ENCODE measurements around the gene IL22RA1. TPM values are rescaled to one million over a fixed set of nuclear protein-coding genes. Genes with fewer than 3 reads are reported as not detected.

IL22RA1 gene
- total and polyA plus RNA-seq, 8 donors: 62.5 to 164 (median 95.3) TPM

DNA sequence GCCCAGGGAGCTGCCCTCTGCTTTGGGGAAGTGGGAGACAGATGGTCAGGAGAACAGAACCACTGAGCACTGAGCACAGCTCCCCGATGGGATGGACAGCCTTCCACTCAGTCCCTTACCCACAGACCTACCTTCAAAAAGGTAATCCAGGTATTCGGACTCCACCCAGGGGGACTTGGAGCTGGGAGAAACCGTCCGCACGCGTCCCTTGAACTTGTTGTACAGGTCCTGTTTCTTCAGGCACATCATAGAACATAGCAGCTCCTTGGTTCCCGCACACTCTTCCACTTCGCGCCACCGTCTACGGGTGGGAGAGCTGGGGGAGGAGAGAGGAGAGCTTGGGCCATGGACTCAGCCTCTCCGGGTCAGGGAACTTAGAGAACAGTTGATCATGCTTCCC, 26.3 kb upstream of the IL22RA1 start:
- intact Hi-C loops (cut with DNase I): no loop called here
- Histone ChIP-seq H3K4me3 (no peak overlapping the region), H3K27me3 (no peaks in the 10 kb centered on the region), H3K9me3 (no peaks in the 10 kb centered on the region), H3K36me3 (peaks cover 0 to 6% (median 0%) of the 10 kb centered on the region in 3 donors), H3K27ac (no peak overlapping the region), H3K4me1 (no peaks in the 10 kb centered on the region)
- FAIRE-seq: no peak
- WGBS, 2 donors: 93 to 94% methylated on average over 12 of the region's 12 CpGs
- no peak for ATAC-seq
- no peak for DNase-seq
- TF ChIP-seq, protein P1, sequence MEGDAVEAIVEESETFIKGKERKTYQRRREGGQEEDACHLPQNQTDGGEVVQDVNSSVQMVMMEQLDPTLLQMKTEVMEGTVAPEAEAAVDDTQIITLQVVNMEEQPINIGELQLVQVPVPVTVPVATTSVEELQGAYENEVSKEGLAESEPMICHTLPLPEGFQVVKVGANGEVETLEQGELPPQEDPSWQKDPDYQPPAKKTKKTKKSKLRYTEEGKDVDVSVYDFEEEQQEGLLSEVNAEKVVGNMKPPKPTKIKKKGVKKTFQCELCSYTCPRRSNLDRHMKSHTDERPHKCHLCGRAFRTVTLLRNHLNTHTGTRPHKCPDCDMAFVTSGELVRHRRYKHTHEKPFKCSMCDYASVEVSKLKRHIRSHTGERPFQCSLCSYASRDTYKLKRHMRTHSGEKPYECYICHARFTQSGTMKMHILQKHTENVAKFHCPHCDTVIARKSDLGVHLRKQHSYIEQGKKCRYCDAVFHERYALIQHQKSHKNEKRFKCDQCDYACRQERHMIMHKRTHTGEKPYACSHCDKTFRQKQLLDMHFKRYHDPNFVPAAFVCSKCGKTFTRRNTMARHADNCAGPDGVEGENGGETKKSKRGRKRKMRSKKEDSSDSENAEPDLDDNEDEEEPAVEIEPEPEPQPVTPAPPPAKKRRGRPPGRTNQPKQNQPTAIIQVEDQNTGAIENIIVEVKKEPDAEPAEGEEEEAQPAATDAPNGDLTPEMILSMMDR (IDR thresholded peaks at IDR 0.05): no peak

DNA sequence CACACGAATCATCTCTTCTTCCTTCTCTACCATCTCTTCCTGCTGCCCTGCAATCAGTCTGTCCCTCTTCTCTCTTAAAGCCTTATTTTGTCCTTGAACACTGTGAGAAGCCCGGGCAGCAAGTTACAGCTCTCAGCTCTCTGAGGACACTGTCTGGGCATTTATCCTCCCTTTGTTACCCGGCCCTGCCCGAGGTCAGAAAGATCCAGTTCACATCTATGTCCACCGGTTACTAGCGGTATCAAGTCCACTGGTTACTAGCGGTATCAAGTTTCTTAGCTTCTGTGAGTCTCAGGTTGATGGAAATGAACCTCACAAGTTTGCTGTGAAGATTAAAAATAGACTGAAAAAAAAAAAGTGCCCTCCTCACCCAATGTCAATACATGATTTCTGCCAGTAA, 25.3 kb upstream of the IL22RA1 start:
- intact Hi-C loops (cut with DNase I): no loop called here
- H3K9me3 ChIP-seq: no peaks in the 10 kb centered on the region
- WGBS, 2 donors: 90% methylated on average over 7 of the region's 7 CpGs
- ATAC-seq: no peak
- no peak overlapping the region for H3K4me3 ChIP-seq
- no peak overlapping the region for H3K27ac ChIP-seq
- FAIRE-seq: no peak
- no peaks in the 10 kb centered on the region for H3K27me3 ChIP-seq
- DNase-seq: no peak
- peaks cover 0 to 6% (median 0%) of the 10 kb centered on the region in 3 donors for H3K36me3 ChIP-seq
- no peaks in the 10 kb centered on the region for H3K4me1 ChIP-seq
- TF ChIP-seq, protein P1 (IDR thresholded peaks at IDR 0.05): no peak

DNA sequence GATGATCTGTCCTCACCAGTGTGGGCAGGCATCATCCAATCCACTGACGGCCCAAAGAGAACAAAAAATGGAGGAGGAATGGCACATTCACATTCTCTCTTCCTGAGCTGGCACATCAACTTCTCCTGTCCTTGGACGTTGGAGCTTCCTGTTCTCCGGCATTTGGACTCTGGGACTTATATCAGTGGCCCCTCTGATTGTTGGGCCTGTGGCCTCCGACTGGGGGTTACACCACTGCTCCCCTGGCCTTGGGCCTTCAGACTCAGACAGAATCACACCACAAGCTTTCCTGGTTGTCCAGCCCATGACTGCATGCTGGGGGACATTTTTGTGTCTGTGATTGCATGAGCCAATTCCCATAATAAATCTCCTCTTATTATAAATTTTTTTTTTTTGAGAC, 24.1 kb upstream of the IL22RA1 start:
- peaks cover 0 to 6% (median 0%) of the 10 kb centered on the region in 3 donors for H3K36me3 ChIP-seq
- H3K4me3 ChIP-seq: no peak overlapping the region
- DNase-seq (no peak), ATAC-seq (no peak), FAIRE-seq (no peak)
- H3K4me1 ChIP-seq: no peaks in the 10 kb centered on the region
- 47 to 49% methylated on average over 4 of the region's 4 CpGs for WGBS, 2 donors
- no peaks in the 10 kb centered on the region for H3K9me3 ChIP-seq
- intact Hi-C loops (cut with DNase I): no loop called here
- TF ChIP-seq, protein P1 (IDR thresholded peaks at IDR 0.05): no peak
- H3K27ac ChIP-seq: no peak overlapping the region
- no peaks in the 10 kb centered on the region for H3K27me3 ChIP-seq

DNA sequence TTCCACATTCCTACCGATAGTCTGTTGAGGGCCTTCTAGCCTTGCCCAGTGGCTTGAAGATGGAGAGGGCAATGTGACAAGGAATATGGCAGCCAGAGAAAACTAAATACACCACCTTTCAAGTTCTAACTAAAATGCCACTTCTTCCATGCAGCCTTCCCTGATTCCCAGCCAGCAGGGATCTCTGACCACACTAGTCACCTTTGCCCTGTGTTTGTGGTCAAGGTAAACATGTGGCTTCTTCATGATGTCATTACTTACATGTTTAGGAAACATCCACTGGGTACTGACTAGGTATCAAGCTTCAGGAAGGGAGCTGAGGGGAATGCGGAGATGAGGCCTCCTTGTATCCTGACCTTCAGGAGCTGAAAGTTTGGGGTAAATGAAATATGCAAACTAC, 22.6 kb upstream of the IL22RA1 start:
- TF ChIP-seq, protein P1 (IDR thresholded peaks at IDR 0.05): no peak
- intact Hi-C loops (cut with DNase I): no loop called here
- no peak for ATAC-seq
- no peak for DNase-seq
- 98% methylated on average over 2 of the region's 2 CpGs for WGBS, 2 donors
- Histone ChIP-seq H3K27ac (no peak overlapping the region), H3K4me3 (no peak overlapping the region), H3K27me3 (no peaks in the 10 kb centered on the region), H3K36me3 (peaks cover 0 to 12% (median 0%) of the 10 kb centered on the region in 3 donors), H3K4me1 (no peaks in the 10 kb centered on the region), H3K9me3 (no peaks in the 10 kb centered on the region)
- FAIRE-seq: no peak

DNA sequence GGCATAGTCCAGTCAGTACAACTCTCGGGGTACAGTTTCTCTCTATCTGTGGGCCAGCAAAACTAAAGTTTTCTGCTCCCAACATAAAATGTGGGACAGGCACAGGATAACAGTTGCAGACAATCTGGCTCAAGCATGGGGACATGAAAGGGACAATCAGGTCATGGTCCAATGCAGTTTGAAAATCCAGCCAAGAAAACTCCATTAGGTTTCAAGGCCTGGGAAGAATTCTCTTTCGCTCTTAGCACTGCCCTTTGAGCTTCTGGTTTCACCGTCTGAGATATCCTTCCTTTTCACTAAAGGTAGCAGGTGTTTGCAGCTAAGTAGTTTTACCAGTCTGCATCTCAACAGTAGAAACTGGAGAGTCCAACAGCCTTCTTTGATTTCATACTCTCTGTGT, 21.1 kb upstream of the IL22RA1 start:
- Histone ChIP-seq H3K27me3 (no peaks in the 10 kb centered on the region), H3K4me3 (no peak overlapping the region), H3K4me1 (no peaks in the 10 kb centered on the region), H3K36me3 (peaks cover 0 to 17% (median 0%) of the 10 kb centered on the region in 3 donors), H3K27ac (no peak overlapping the region), H3K9me3 (no peaks in the 10 kb centered on the region)
- intact Hi-C loops (cut with DNase I): no loop called here
- WGBS, 2 donors: 91 to 92% methylated on average over 3 of the region's 3 CpGs
- ATAC-seq (no peak), FAIRE-seq (no peak), DNase-seq (no peak)
- TF ChIP-seq, protein P1 (IDR thresholded peaks at IDR 0.05): no peak
